Neural cell (in vitro differentiated cells): Measurements from ENCODE around the gene OR2B3.

ENCODE experiments used
- CTCF ChIP-seq: fragments of 450-650 bp; IDR thresholded peaks from 2 replicates; pipeline ENCODE4 v1.5.1; 2014; ENCODE audit warnings: antibody characterized with exemption, mild to moderate bottlenecking, moderate library complexity; ENCODE audit not compliant: poor library complexity, severe bottlenecking
- EP300 ChIP-seq: fragments of 450-650 bp; conservative IDR thresholded peaks from 2 replicates; pipeline ENCODE4 v1.6.1; 2014; ENCODE audit warnings: antibody characterized with exemption, mild to moderate bottlenecking, moderate library complexity; ENCODE audit not compliant: poor library complexity, severe bottlenecking
- EZH2 ChIP-seq: fragments of 200-600, 300-800 bp; shearing (Covaris generic), sonication (generic); IDR thresholded peaks from 2 replicates; pipeline ENCODE4 v1.6.1; 2014; ENCODE audit warnings: antibody characterized with exemption, low read length, borderline replicate concordance, mild to moderate bottlenecking; ENCODE audit not compliant: insufficient read depth, poor library complexity, severe bottlenecking
- MXI1 ChIP-seq: fragments of 450-650 bp; conservative IDR thresholded peaks from 2 replicates; pipeline ENCODE4 v1.6.1; 2014; ENCODE audit warnings: antibody characterized with exemption, mild to moderate bottlenecking; ENCODE audit not compliant: poor library complexity, severe bottlenecking
- POLR2AphosphoS5 ChIP-seq: IDR thresholded peaks from 2 replicates; pipeline ENCODE4 v1.6.1; 2012
- RAD21 ChIP-seq: fragments of 450-650 bp; conservative IDR thresholded peaks from 2 replicates; pipeline ENCODE4 v1.6.1; 2014; ENCODE audit warnings: antibody characterized with exemption, mild to moderate bottlenecking, moderate library complexity
- TAF1 ChIP-seq: IDR thresholded peaks from 2 replicates; pipeline ENCODE4 v1.6.1; 2012; ENCODE audit warnings: low read depth
- TF ChIP-seq, protein P1 (sequence below): IDR thresholded peaks from 2 replicates; pipeline ENCODE4 v1.6.1; 2012; ENCODE audit warnings: borderline replicate concordance

- TF ChIP-seq CTCF (no peak), POLR2AphosphoS5 (no peak), EZH2 (no peak), TAF1 (no peak), EP300 (no peak), MXI1 (no peak), RAD21 (no peak)
- TF ChIP-seq, protein P1, sequence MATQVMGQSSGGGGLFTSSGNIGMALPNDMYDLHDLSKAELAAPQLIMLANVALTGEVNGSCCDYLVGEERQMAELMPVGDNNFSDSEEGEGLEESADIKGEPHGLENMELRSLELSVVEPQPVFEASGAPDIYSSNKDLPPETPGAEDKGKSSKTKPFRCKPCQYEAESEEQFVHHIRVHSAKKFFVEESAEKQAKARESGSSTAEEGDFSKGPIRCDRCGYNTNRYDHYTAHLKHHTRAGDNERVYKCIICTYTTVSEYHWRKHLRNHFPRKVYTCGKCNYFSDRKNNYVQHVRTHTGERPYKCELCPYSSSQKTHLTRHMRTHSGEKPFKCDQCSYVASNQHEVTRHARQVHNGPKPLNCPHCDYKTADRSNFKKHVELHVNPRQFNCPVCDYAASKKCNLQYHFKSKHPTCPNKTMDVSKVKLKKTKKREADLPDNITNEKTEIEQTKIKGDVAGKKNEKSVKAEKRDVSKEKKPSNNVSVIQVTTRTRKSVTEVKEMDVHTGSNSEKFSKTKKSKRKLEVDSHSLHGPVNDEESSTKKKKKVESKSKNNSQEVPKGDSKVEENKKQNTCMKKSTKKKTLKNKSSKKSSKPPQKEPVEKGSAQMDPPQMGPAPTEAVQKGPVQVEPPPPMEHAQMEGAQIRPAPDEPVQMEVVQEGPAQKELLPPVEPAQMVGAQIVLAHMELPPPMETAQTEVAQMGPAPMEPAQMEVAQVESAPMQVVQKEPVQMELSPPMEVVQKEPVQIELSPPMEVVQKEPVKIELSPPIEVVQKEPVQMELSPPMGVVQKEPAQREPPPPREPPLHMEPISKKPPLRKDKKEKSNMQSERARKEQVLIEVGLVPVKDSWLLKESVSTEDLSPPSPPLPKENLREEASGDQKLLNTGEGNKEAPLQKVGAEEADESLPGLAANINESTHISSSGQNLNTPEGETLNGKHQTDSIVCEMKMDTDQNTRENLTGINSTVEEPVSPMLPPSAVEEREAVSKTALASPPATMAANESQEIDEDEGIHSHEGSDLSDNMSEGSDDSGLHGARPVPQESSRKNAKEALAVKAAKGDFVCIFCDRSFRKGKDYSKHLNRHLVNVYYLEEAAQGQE: no peak
These were observed 42.4 kb upstream of the OR2B3 start for GRCh38 chr6:29129326-29130012.
